SW 1271 (cell line): ENCODE measurements around the gene AP2A2.

ENCODE experiments used
- DNase-seq, 2 experiments: peaks; one replicate each; lab custom pipeline; 2025; lab: John Stamatoyannopoulos, UW

The AP2A2 gene

GRCh38 chr11:1042626-1043562 lies 117.2 kb downstream of the AP2A2 start:
- DNase-seq, result no peak

GRCh38 chr11:1043563-1044096 lies 118.0 kb downstream of the AP2A2 start:
- no peak for DNase-seq

- DNase-seq, result no peak
Observed at GRCh38 chr11:1044160-1044559, 118.5 kb downstream of the AP2A2 start.

GRCh38 chr11:1047595-1048156 lies 122.0 kb downstream of the AP2A2 start:
- no peak for DNase-seq

- DNase-seq, result no peak
Observed at GRCh38 chr11:1048375-1049070, 122.9 kb downstream of the AP2A2 start.

GRCh38 chr11:1049071-1049405 lies 123.4 kb downstream of the AP2A2 start:
- DNase-seq, result no peak

GRCh38 chr11:1049431-1049891 lies 123.8 kb downstream of the AP2A2 start:
- DNase-seq, result no peak

GRCh38 chr11:1049911-1050580 lies 124.4 kb downstream of the AP2A2 start:
- DNase-seq, result no peak

- peak; percentile 40 to 56 for DNase-seq
Observed at GRCh38 chr11:1050581-1051355, 125.1 kb downstream of the AP2A2 start.

GRCh38 chr11:1051356-1052132 lies 125.9 kb downstream of the AP2A2 start:
- DNase-seq, result no peak

- no peak for DNase-seq
Observed at GRCh38 chr11:1052133-1053011, 126.7 kb downstream of the AP2A2 start.

- no peak for DNase-seq
Observed at GRCh38 chr11:1053121-1053901, 127.6 kb downstream of the AP2A2 start.

GRCh38 chr11:1054143-1055108 lies 128.8 kb downstream of the AP2A2 start:
- DNase-seq, result no peak

- no peak for DNase-seq
Observed at GRCh38 chr11:1055109-1055703, 129.5 kb downstream of the AP2A2 start.

- no peak for DNase-seq
Observed at GRCh38 chr11:1055990-1056771, 130.5 kb downstream of the AP2A2 start.

GRCh38 chr11:1057806-1058205 lies 132.1 kb downstream of the AP2A2 start:
- DNase-seq, result no peak
